Thoracic aorta (tissue), 2 donors: ENCODE data around the gene KLF5. TPM values are rescaled to one million over a fixed set of nuclear protein-coding genes. Genes with fewer than 3 reads are reported as not detected.
A peak's percentile ranks its signal among the peaks of the same experiment; 100 is the strongest.

Experiments
- ATAC-seq: fragments of 150-250 bp; one replicate; pipeline ENCODE4 v1.8.0; 2017; ENCODE audit warnings: low read depth; ENCODE audit not compliant: insufficient number of reproducible peaks, low FRiP score
- DNase-seq: peaks from one replicate; pipeline ENCODE4 v3.0.0-alpha.2; 2020; ENCODE audit warnings: low spot score
- H3K27ac ChIP-seq, 2 donors: fragments of 200-600 bp; sonication (generic); 1 replicate in 1 of 2; 2 replicates in 1 of 2; pipeline ENCODE4 v1.5.1; 2016; ENCODE audit warnings: mild to moderate bottlenecking in 2 of 2, moderate library complexity in 2 of 2
- H3K27me3 ChIP-seq: fragments of 200-600 bp; sonication (generic); replicated peaks from 2 replicates; pipeline ENCODE4 v1.6.0; 2016; ENCODE audit warnings: mild to moderate bottlenecking; ENCODE audit not compliant: insufficient read depth
- H3K36me3 ChIP-seq: fragments of 200-600 bp; sonication (generic); one replicate; pipeline ENCODE4 v1.5.1; 2016
- H3K4me1 ChIP-seq, 2 donors: fragments of 200-600 bp; sonication (generic); 1 replicate in 1 of 2; 2 replicates in 1 of 2; pipeline versions ENCODE4 v1.5.1 to v1.6.0; 2016; ENCODE audit warnings: low read depth in 2 of 2, mild to moderate bottlenecking in 1 of 2; ENCODE audit not compliant: control insufficient read depth in 1 of 2
- H3K4me3 ChIP-seq: fragments of 200-600 bp; sonication (generic); 2 replicates; pipeline ENCODE4 v1.5.1; 2016; ENCODE audit warnings: mild to moderate bottlenecking
- H3K9me3 ChIP-seq: fragments of 200-600 bp; sonication (generic); 2 replicates; pipeline ENCODE4 v1.5.1; 2016
- CTCF ChIP-seq: fragments of 200-600 bp; sonication (generic); IDR thresholded peaks from one replicate; pipeline ENCODE4 v1.5.1; 2019; ENCODE audit warnings: antibody characterized with exemption
- total RNA-seq, 2 donors: library from RNA; depleted of rRNA; stranded (reverse); fragments of >200 nt; gene quantifications; one replicate each; pipeline versions ENCODE4 v1.1.0 to v1.2.3, GENCODE V29; 2016

KLF5 gene
- total RNA-seq, 2 donors from 2014 or later: 2.6 to 6.2 TPM

GRCh38 chr13:73072239-73072900, 13.6 kb downstream of the KLF5 start:
- H3K27ac ChIP-seq: peak overlapping the region in 1 of 2 donors; percentile 24
- no peak for ATAC-seq

GRCh38 chr13:73073050-73073449, 14.2 kb downstream of the KLF5 start:
- Histone ChIP-seq H3K36me3 (no peaks in the 10 kb centered on the region), H3K4me1 (peaks cover 0 to 12% of the 10 kb centered on the region in 2 donors), H3K9me3 (no peaks in the 10 kb centered on the region), H3K27ac (peak overlapping the region in 1 of 2 donors; percentile 24), H3K4me3 (peak overlapping the region; percentile 11), H3K27me3 (no peaks in the 10 kb centered on the region)
- DNase-seq (no peak), ATAC-seq (no peak)
- no peak for TF ChIP-seq CTCF

More at GRCh38 chr13:73072239-73072900, 13.6 kb downstream of the KLF5 start:
- no peaks in the 10 kb centered on the region for H3K27me3 ChIP-seq
- H3K36me3 ChIP-seq: no peaks in the 10 kb centered on the region
- peaks cover 0 to 12% of the 10 kb centered on the region in 2 donors for H3K4me1 ChIP-seq
- peak overlapping the region; percentile 11 for H3K4me3 ChIP-seq
- DNase-seq: no peak
- H3K9me3 ChIP-seq: no peaks in the 10 kb centered on the region
- no peak for TF ChIP-seq CTCF

GRCh38 chr13:73074014-73074413, 15.2 kb downstream of the KLF5 start:
- H3K27ac ChIP-seq: no peak overlapping the region
- H3K9me3 ChIP-seq: no peaks in the 10 kb centered on the region
- DNase-seq: no peak
- no peaks in the 10 kb centered on the region for H3K36me3 ChIP-seq
- H3K27me3 ChIP-seq: no peaks in the 10 kb centered on the region
- H3K4me1 ChIP-seq: peaks cover 0 to 12% of the 10 kb centered on the region in 2 donors
- no peak overlapping the region for H3K4me3 ChIP-seq
- no peak for TF ChIP-seq CTCF
- no peak for ATAC-seq

- TF ChIP-seq CTCF: no peak
- Histone ChIP-seq H3K27me3 (no peaks in the 10 kb centered on the region), H3K36me3 (no peaks in the 10 kb centered on the region), H3K27ac (no peak overlapping the region), H3K9me3 (no peaks in the 10 kb centered on the region), H3K4me3 (no peak overlapping the region), H3K4me1 (peaks cover 0 to 12% of the 10 kb centered on the region in 2 donors)
- ATAC-seq: no peak
- no peak for DNase-seq
Measured at GRCh38 chr13:73074926-73075325, 16.1 kb downstream of the KLF5 start.

GRCh38 chr13:73075546-73075945, 16.7 kb downstream of the KLF5 start:
- TF ChIP-seq CTCF: no peak
- no peak for ATAC-seq
- H3K9me3 ChIP-seq: no peaks in the 10 kb centered on the region

More at GRCh38 chr13:73075546-73075945, 16.7 kb downstream of the KLF5 start:
- no peaks in the 10 kb centered on the region for H3K36me3 ChIP-seq
- H3K4me1 ChIP-seq: peaks cover 0 to 12% of the 10 kb centered on the region in 2 donors
- no peak overlapping the region for H3K27ac ChIP-seq
- H3K4me3 ChIP-seq: no peak overlapping the region
- H3K27me3 ChIP-seq: no peaks in the 10 kb centered on the region
- DNase-seq: no peak
